ENCODE data around the gene FAM234A.

FAM234A gene

DNA sequence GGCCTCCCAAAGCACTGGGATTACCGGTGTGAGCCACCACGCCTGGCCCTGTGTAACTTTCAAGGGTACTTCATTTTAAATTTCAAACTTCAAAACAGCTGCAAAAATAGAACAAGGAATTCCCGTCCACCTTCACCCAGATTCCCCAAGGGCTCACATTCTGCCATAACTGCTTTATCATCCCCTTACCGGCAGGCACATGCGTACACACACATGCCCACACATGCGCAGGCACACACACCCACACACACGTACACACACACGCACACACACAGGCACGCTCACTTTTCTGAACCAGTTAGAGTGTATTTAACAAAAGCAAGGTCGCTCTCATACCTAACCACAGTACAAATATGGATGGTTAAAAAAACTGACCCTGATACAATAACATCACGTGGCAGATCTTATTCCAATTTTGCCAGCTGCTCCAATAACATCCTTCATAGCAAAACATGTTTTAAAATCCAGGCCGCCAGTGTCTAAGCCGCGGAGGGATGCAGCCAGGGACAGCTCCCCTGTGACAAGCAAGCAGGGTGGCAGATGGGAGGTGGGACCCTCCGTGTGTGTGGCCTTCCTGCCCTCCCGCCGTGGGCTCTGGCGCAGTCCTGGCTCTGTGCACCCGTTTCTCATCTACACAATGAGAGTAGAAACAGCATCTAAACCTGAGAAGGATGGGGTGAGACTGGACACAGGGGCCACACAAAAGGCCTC lies 71.5 kb downstream of the FAM234A start:
- no peak for DNase-seq

DNA sequence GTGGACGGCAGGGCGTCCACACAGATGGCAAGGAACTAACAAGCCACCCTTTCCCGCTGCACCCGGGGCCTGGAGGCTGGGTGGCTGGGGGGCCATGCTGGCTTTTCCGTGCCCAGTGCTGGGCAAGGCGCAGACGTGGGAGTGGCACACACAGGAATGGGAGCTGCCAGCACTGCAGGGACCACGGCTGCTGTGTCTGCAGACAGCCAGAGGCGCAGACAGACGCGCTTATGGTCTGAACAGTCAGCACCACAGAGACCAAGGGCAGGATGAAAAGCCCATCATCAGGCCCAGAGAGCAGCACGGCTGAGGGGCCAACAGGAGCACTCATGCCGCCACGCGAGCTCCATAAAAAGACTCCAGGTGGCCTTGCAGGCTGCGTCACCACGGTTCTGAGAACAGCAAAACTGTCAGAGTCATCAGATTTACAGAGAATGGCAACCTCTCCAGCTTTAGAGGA lies 72.3 kb downstream of the FAM234A start:
- no peak for DNase-seq

DNA sequence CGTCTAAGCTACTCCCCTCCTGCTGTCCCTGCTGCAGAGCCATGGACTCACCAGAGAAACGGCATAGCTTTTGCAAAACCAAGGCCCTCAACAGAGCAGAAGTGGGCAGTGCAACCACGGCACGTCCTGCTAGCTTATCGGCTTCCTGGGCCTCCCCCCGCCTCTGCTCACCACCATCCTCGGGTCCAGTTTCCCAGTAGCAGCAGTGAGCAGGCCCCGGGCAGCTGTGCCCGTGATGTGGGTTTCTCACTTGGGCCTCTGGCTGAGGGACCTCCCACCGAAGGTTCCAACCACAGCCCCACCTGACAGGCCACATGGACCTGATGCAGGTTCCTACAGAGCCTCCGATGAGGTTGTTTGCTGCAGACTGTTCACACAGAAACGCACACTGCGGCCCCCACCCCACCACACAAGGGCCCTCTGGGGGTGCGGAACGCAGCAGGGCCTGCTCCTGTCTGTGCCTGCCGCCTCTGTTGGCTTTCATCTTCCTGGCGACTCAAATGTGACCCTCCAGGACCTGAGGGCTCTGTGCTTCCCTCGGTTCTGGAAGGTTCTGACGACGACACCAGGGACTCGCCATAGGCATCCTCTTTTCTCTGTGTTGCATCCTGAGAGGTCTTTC lies 73.2 kb downstream of the FAM234A start:
- DNase-seq, result no peak

DNA sequence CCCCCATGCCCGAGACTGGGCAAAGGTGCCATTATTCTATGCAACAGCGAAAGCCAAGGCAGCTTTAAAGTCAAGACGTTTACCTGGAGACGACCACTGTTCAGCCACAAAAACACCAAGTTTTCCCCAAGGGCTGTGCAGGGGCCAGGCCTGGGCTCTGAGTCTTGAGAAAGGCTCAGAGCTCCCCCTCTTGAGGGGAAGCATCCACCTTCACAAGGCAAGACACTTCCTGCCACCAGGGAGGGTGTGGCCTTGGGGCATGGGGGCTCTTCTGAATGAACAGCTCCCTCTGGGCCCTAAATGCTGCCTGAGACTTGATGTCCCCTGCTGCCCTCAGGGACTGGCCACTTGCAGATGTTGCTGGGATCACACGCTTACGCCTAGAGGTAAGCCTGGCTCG lies 74.9 kb downstream of the FAM234A start:
- DNase-seq, result no peak

DNA sequence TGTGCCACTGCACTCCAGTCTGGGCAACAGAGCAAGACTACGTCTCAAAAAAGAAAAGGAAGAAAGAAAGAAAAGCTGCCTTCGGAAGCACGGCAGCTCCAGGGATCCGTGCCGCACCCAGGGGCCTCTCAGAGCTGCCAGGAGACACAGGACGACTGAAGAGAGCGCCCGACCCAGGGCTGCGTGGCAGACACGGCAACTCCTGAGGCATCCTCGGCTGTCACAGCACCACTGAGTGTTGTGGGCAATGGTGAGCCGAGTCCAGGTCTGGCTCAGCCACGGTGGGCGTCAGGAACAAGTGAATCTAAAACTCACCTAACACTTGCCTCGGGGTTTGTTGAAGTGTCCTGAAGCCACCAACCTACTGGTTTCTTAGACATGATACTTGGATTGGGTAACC lies 77.1 kb downstream of the FAM234A start:
- no peak for DNase-seq

DNA sequence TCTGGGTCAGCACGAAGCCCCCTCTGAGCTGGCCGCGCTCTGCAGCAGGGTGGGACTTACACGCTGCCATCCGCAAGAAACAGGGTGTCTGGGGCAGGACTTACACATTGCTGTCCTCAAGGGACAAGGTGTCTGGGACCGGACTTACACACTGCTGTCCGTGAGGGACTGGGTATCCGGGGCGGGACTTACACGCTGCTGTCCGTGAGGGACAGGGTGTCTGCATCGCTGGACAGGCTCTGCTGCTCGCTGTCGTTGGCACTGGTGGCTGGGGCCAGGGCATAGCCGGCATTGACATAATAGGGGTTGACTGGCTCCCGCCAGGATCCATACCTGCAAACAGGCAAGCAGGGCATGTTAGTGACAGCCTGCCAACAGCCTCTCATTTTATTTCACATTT lies 79.7 kb downstream of the FAM234A start:
- no peak for DNase-seq

DNA sequence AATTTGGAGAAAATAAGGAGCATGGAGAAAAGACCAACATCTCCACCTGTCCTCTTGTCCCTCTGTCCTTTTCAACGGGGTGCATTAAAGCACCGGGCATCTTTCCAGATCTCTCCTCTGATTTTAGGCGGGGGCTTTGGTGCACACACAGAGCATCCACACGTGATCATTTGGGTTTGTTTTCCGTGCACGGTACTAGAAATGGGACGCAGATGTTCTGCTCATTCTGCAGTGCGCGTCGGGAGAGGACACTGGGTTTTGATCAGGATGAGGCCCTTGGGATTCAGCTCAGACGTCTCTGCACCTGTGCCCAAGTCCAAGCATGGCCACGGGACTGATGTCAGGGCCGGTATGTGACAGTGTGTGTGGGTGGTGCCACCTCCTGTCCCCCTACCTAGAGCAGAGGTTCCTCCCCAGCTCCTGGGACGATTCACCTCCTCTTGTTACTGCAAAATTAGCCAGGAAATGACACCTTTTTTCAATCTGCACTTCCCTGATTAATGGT lies 80.2 kb downstream of the FAM234A start:
- DNase-seq, result no peak
